AG08395 (cell line): ENCODE data around the gene HEATR5B.
"Not testable (repeated sequence)": the region's sequence is repeated elsewhere in the genome, so short reads cannot be mapped to it uniquely, and the experiment has no call there.

Source experiments
- DNase-seq: peaks from one replicate; pipeline ENCODE4 v3.0.0; 2012; ENCODE audit warnings: mixed read lengths, low spot score

Gene HEATR5B

GRCh38 chr2:36941867-36942266 is 142.3 kb downstream of the HEATR5B start:
- no peak for DNase-seq

DNA sequence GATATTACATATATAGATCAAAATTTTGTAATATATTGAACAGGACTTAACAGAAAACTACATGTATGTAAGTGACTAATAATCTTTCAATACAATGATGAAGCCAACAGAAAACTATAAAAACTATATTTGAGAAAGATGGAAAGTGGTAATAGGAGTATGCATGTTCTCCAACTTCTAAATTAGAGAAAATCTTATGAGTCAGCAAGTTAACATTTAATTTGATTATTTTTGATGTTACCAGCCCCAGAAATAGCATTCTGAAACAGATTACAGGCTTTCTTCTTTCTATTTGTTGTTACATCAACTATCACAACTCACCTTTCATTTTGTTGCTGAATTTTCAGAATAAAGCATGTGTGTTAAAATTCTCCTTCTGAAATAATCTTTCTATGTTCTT is 147.6 kb downstream of the HEATR5B start:
- DNase-seq, result not testable (repeated sequence)

GRCh38 chr2:36931688-36932087 is 152.5 kb downstream of the HEATR5B start:
- DNase-seq, result not testable (repeated sequence)
